ENCODE measurements around the gene PARP3.

The PARP3 gene

DNA sequence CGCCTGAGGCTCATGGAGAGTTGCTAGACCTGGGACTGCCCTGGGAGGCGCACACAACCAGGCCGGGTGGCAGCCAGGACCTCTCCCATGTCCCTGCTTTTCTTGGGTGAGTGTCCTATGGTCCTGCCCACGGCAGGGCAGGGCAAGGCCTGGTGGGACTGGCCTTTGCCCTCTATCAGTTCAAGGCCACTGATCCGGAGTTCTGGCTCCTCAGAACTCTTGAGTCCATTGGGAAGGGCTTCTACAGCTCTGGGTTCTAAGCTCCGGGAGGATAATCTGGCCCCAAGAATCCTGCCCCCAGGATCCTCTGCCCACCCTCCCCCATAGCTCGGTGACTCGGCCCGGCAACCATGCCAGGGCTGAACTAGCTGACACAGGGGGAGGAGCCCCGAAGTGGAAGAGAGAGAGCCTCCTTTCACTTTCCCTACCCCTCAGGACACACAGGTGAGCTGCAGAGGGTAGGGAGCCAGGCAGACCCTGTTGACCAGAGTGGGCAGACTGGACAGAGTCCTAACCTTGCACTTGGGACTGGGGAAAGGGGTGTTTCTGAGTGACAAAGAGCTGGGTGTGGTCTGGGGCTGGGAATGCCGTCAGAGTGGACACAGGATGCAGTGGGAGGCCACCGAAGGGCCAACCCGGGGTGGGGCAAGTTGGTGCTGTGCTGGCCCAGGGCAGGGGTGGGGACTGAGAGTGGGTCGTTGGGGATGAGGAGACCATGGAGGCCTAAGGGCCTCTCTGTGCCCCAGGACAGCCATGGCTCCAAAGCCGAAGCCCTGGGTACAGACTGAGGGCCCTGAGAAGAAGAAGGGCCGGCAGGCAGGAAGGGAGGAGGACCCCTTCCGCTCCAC, 664 bp downstream of the PARP3 start:
- Histone ChIP-seq H3K9me3 (ENCODE audit: control insufficient read depth in 2 of 2, low read length in 2 of 2) (no peaks in the 10 kb centered on the region), H3K4me3 (ENCODE audit: low read length in 2 of 2) (peak overlapping the region; percentile 86 to 87), H3K27me3 (ENCODE audit: control insufficient read depth in 1 of 2, insufficient read depth in 2 of 2, low read length in 2 of 2) (no peaks in the 10 kb centered on the region), H3K9ac (ENCODE audit: low read length in 2 of 2) (peak overlapping the region; percentile 98 to 100), H3K27ac (ENCODE audit: low read length) (peak overlapping the region; percentile 96), H3K36me3 (ENCODE audit: control insufficient read depth in 2 of 2, insufficient read depth in 2 of 2, low read length in 2 of 2) (peaks cover 7 to 13% of the 10 kb centered on the region in 2 donors), H3K4me1 (ENCODE audit: control insufficient read depth, insufficient read depth, low read length) (peaks cover 26% of the 10 kb centered on the region)

DNA sequence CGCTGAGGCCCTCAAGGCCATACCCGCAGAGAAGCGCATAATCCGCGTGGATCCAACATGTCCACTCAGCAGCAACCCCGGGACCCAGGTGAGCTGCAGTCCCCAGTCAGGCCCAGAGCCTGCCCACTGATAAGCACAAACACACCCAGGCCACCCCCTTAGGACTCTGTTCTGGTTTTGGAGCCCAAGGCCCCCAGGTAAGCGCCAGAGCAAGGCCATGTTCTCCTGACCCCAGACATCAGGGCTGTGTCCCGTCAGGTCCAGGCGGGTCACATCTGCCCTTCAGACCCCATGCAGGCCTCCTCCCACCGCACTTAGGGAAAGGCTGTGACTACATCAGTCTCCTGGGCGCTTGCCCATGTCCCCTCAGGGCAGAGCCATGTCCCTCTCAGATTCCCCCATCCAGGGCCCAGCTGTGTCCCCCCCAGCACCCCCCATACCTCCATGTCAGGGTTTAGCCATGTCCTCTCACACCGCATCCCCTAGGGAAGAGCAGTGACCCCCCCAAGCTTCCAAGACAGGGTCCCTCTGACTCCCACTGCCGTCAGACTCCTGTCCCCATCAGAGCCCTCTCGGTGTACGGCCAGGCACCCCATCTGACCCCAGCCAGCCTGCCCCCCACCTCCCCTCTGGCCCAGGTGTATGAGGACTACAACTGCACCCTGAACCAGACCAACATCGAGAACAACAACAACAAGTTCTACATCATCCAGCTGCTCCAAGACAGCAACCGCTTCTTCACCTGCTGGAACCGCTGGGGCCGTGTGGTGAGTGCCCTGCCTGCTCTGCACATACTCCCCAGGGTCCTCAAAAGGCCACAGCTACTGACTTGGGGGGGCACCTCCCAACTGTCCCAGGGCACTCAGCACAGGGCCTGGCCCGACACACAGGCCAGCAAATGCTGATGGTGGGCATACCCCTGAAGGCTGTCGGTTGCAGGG, 1.6 kb downstream of the PARP3 start:
- H3K36me3 ChIP-seq (ENCODE audit: control insufficient read depth in 2 of 2, insufficient read depth in 2 of 2, low read length in 2 of 2) = peaks cover 11 to 14% of the 10 kb centered on the region in 2 donors
- H3K4me3 ChIP-seq (ENCODE audit: low read length in 2 of 2) = peak overlapping the region; percentile 86 to 87
- H3K27ac ChIP-seq (ENCODE audit: low read length) = peak overlapping the region; percentile 96
- no peaks in the 10 kb centered on the region for H3K27me3 ChIP-seq (ENCODE audit: control insufficient read depth in 1 of 2, insufficient read depth in 2 of 2, low read length in 2 of 2)
- no peaks in the 10 kb centered on the region for H3K9me3 ChIP-seq (ENCODE audit: control insufficient read depth in 2 of 2, low read length in 2 of 2)
- H3K9ac ChIP-seq (ENCODE audit: low read length in 2 of 2) = peak overlapping the region in 1 of 2 donors; percentile 100
- H3K4me1 ChIP-seq (ENCODE audit: control insufficient read depth, insufficient read depth, low read length) = peaks cover 26% of the 10 kb centered on the region

GRCh38 chr3:51944451-51945021, 2.4 kb downstream of the PARP3 start:
- Histone ChIP-seq H3K36me3 (ENCODE audit: control insufficient read depth in 2 of 2, insufficient read depth in 2 of 2, low read length in 2 of 2) (peaks cover 14 to 18% of the 10 kb centered on the region in 2 donors), H3K9me3 (ENCODE audit: control insufficient read depth in 2 of 2, low read length in 2 of 2) (no peaks in the 10 kb centered on the region), H3K27ac (ENCODE audit: low read length) (no peak overlapping the region), H3K4me3 (ENCODE audit: low read length in 2 of 2) (no peak overlapping the region), H3K27me3 (ENCODE audit: control insufficient read depth in 1 of 2, insufficient read depth in 2 of 2, low read length in 2 of 2) (no peaks in the 10 kb centered on the region), H3K9ac (ENCODE audit: low read length in 2 of 2) (no peak overlapping the region), H3K4me1 (ENCODE audit: control insufficient read depth, insufficient read depth, low read length) (peaks cover 26% of the 10 kb centered on the region)

DNA sequence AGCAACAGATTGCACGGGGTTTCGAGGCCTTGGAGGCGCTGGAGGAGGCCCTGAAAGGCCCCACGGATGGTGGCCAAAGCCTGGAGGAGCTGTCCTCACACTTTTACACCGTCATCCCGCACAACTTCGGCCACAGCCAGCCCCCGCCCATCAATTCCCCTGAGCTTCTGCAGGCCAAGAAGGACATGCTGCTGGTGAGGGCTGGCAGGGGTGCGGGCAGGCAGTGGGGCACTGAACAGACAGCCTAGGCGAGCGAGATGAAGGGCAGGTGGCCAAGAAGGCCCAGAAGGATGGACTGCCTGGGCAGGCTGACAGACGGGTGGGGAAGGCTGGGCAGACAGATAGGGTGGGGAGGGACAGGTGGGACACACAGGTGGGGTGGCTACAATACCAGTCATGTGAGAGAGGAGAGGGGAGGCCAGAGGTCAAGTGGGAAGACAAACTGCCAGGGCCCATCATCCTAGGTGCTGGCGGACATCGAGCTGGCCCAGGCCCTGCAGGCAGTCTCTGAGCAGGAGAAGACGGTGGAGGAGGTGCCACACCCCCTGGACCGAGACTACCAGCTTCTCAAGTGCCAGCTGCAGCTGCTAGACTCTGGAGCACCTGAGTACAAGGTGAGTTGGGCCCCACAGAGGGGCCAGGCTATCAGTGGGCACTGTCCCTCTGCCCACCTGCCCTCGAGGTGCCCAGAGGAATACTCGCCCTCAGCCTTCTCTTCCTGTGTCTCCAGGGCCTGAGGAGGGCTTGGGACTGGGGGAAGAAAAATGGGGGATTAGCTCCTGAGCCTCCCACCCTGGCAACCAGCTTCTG, 3.1 kb downstream of the PARP3 start:
- Histone ChIP-seq H3K4me1 (ENCODE audit: control insufficient read depth, insufficient read depth, low read length) (peaks cover 26% of the 10 kb centered on the region), H3K4me3 (ENCODE audit: low read length in 2 of 2) (no peak overlapping the region), H3K27me3 (ENCODE audit: control insufficient read depth in 1 of 2, insufficient read depth in 2 of 2, low read length in 2 of 2) (no peaks in the 10 kb centered on the region), H3K36me3 (ENCODE audit: control insufficient read depth in 2 of 2, insufficient read depth in 2 of 2, low read length in 2 of 2) (peaks cover 14 to 18% of the 10 kb centered on the region in 2 donors), H3K9me3 (ENCODE audit: control insufficient read depth in 2 of 2, low read length in 2 of 2) (no peaks in the 10 kb centered on the region), H3K27ac (ENCODE audit: low read length) (no peak overlapping the region), H3K9ac (ENCODE audit: low read length in 2 of 2) (no peak overlapping the region)

- Histone ChIP-seq H3K9ac (ENCODE audit: low read length in 2 of 2) (no peak overlapping the region), H3K4me3 (ENCODE audit: low read length in 2 of 2) (no peak overlapping the region), H3K27me3 (ENCODE audit: control insufficient read depth in 1 of 2, insufficient read depth in 2 of 2, low read length in 2 of 2) (no peaks in the 10 kb centered on the region), H3K9me3 (ENCODE audit: control insufficient read depth in 2 of 2, low read length in 2 of 2) (no peaks in the 10 kb centered on the region), H3K27ac (ENCODE audit: low read length) (no peak overlapping the region), H3K4me1 (ENCODE audit: control insufficient read depth, insufficient read depth, low read length) (peaks cover 19% of the 10 kb centered on the region), H3K36me3 (ENCODE audit: control insufficient read depth in 2 of 2, insufficient read depth in 2 of 2, low read length in 2 of 2) (peaks cover 14 to 18% of the 10 kb centered on the region in 2 donors)
Measured at GRCh38 chr3:51945926-51946705, 4.0 kb downstream of the PARP3 start.

- no peak overlapping the region for H3K27ac ChIP-seq (ENCODE audit: low read length)
- no peak overlapping the region for H3K9ac ChIP-seq (ENCODE audit: low read length in 2 of 2)
- H3K27me3 ChIP-seq (ENCODE audit: control insufficient read depth in 1 of 2, insufficient read depth in 2 of 2, low read length in 2 of 2) = no peaks in the 10 kb centered on the region
- no peaks in the 10 kb centered on the region for H3K9me3 ChIP-seq (ENCODE audit: control insufficient read depth in 2 of 2, low read length in 2 of 2)
- H3K36me3 ChIP-seq (ENCODE audit: control insufficient read depth in 2 of 2, insufficient read depth in 2 of 2, low read length in 2 of 2) = peaks cover 14 to 18% of the 10 kb centered on the region in 2 donors
- H3K4me1 ChIP-seq (ENCODE audit: control insufficient read depth, insufficient read depth, low read length) = peaks cover 15% of the 10 kb centered on the region
- H3K4me3 ChIP-seq (ENCODE audit: low read length in 2 of 2) = no peak overlapping the region
Measured at GRCh38 chr3:51946796-51947195, 4.6 kb downstream of the PARP3 start.

DNA sequence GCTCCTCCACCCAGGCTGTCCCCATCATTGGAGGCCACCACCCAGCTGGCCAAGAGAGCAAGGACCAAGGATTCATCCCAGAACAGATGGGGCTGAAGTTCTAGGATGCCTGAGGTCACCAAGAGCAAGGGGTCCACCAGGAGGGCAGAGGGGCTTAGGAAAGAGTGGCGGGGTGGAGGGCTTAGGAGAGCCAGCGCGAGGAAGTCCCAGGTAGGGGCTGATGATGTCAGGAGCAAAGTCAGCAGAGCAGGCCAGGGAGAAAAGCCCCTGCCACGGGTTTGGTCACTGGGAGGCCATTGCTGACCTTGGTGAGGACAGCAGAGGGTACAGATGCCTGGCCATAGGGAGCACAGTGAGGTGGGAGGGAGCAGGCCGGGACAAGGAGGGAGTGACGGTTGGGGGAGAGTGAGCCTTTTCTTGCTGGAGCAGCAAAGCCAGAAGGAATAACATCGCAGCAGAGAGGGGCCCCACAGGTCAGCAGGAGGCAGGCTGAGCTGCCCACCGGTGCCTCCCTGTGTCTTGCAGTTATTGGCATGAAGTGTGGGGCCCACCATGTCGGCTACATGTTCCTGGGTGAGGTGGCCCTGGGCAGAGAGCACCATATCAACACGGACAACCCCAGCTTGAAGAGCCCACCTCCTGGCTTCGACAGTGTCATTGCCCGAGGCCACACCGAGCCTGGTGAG, 5.2 kb downstream of the PARP3 start:
- peaks cover 14 to 18% of the 10 kb centered on the region in 2 donors for H3K36me3 ChIP-seq (ENCODE audit: control insufficient read depth in 2 of 2, insufficient read depth in 2 of 2, low read length in 2 of 2)
- H3K4me3 ChIP-seq (ENCODE audit: low read length in 2 of 2) = no peak overlapping the region
- H3K27ac ChIP-seq (ENCODE audit: low read length) = no peak overlapping the region
- no peaks in the 10 kb centered on the region for H3K9me3 ChIP-seq (ENCODE audit: control insufficient read depth in 2 of 2, low read length in 2 of 2)
- no peaks in the 10 kb centered on the region for H3K27me3 ChIP-seq (ENCODE audit: control insufficient read depth in 1 of 2, insufficient read depth in 2 of 2, low read length in 2 of 2)
- H3K4me1 ChIP-seq (ENCODE audit: control insufficient read depth, insufficient read depth, low read length) = peaks cover 11% of the 10 kb centered on the region
- no peak overlapping the region for H3K9ac ChIP-seq (ENCODE audit: low read length in 2 of 2)

GRCh38 chr3:51948016-51948580, 5.9 kb downstream of the PARP3 start:
- H3K27ac ChIP-seq (ENCODE audit: low read length) = no peak overlapping the region
- peaks cover 3% of the 10 kb centered on the region for H3K4me1 ChIP-seq (ENCODE audit: control insufficient read depth, insufficient read depth, low read length)
- peaks cover 14 to 18% of the 10 kb centered on the region in 2 donors for H3K36me3 ChIP-seq (ENCODE audit: control insufficient read depth in 2 of 2, insufficient read depth in 2 of 2, low read length in 2 of 2)
- H3K4me3 ChIP-seq (ENCODE audit: low read length in 2 of 2) = no peak overlapping the region
- no peaks in the 10 kb centered on the region for H3K27me3 ChIP-seq (ENCODE audit: control insufficient read depth in 1 of 2, insufficient read depth in 2 of 2, low read length in 2 of 2)
- no peaks in the 10 kb centered on the region for H3K9me3 ChIP-seq (ENCODE audit: control insufficient read depth in 2 of 2, low read length in 2 of 2)
- H3K9ac ChIP-seq (ENCODE audit: low read length in 2 of 2) = no peak overlapping the region

DNA sequence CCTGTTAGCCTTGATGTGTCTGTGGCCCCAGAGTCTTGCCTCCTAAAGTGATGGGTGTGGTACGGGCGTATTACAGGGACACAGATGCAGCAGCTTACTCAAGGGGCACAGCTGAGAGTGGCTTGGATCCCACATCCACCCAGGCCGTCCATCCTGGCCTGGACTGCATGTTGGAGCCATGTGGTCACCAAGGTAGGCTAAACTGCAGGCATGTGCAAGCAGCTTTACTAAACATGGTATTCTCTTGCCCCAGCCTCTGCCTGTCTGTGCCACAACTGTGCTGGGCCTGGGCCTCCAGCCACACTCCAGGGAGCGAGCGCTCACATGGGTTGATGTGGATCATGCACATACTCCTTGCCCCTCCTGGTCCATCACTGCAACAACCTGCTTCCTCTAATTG, 7.0 kb downstream of the PARP3 start:
- Histone ChIP-seq H3K9me3 (ENCODE audit: control insufficient read depth in 2 of 2, low read length in 2 of 2) (no peaks in the 10 kb centered on the region), H3K27ac (ENCODE audit: low read length) (no peak overlapping the region), H3K27me3 (ENCODE audit: control insufficient read depth in 1 of 2, insufficient read depth in 2 of 2, low read length in 2 of 2) (no peaks in the 10 kb centered on the region), H3K36me3 (ENCODE audit: control insufficient read depth in 2 of 2, insufficient read depth in 2 of 2, low read length in 2 of 2) (peaks cover 14 to 18% of the 10 kb centered on the region in 2 donors), H3K4me3 (ENCODE audit: low read length in 2 of 2) (no peak overlapping the region), H3K9ac (ENCODE audit: low read length in 2 of 2) (no peak overlapping the region), H3K4me1 (ENCODE audit: control insufficient read depth, insufficient read depth, low read length) (no peaks in the 10 kb centered on the region)

Measured in stomach smooth muscle (tissue), 2 donors.